Liver (tissue), 9 donors: ENCODE results near the gene ULK4. TPM values are rescaled to one million over a fixed set of nuclear protein-coding genes. Genes with fewer than 3 reads are reported as not detected.

Source experiments
- DNase-seq: peaks from one replicate; pipeline ENCODE4 v3.0.0-alpha.2; 2017; ENCODE audit warnings: low spot score
- H3K27ac ChIP-seq, 2 donors: one replicate each; pipeline ENCODE4 v1.7.0; 2013; ENCODE audit warnings: inconsistent platforms in 2 of 2, low read length in 2 of 2, control low read depth in 1 of 2, low read depth in 1 of 2, mild to moderate bottlenecking in 1 of 2
- H3K27me3 ChIP-seq, 4 donors: one replicate each; pipeline versions ENCODE4 v1.6.1 to v1.7.0; 2013; ENCODE audit warnings: low read length in 3 of 4, inconsistent platforms in 1 of 4, mild to moderate bottlenecking in 1 of 4, moderate library complexity in 1 of 4; ENCODE audit not compliant: control insufficient read depth in 4 of 4, insufficient read depth in 4 of 4
- H3K36me3 ChIP-seq, 4 donors: one replicate each; pipeline versions ENCODE4 v1.6.1 to v1.7.0; 2013; ENCODE audit warnings: low read length in 3 of 4, mild to moderate bottlenecking in 3 of 4, low read depth in 1 of 4, moderate library complexity in 1 of 4; ENCODE audit not compliant: control insufficient read depth in 4 of 4, insufficient read depth in 3 of 4
- H3K4me1 ChIP-seq, 4 donors: one replicate each; pipeline versions ENCODE4 v1.6.1 to v1.7.0; 2013; ENCODE audit warnings: low read length in 3 of 4, mild to moderate bottlenecking in 3 of 4, moderate library complexity in 1 of 4; ENCODE audit not compliant: control insufficient read depth in 4 of 4, insufficient read depth in 4 of 4
- H3K4me3 ChIP-seq, 3 donors: one replicate each; pipeline versions ENCODE4 v1.6.1 to v1.7.0; 2013; ENCODE audit warnings: low read length in 3 of 3, control low read depth in 1 of 3, low read depth in 1 of 3, mild to moderate bottlenecking in 1 of 3
- H3K9ac ChIP-seq, 2 donors: one replicate each; pipeline ENCODE4 v1.7.0; 2013; ENCODE audit warnings: low read length in 2 of 2, mild to moderate bottlenecking in 2 of 2, moderate library complexity in 2 of 2, control low read depth in 1 of 2, low read depth in 1 of 2
- H3K9me3 ChIP-seq, 4 donors: one replicate each; pipeline versions ENCODE4 v1.6.1 to v1.7.0; 2013; ENCODE audit warnings: low read length in 3 of 4; ENCODE audit not compliant: control insufficient read depth in 4 of 4
- ATF3 ChIP-seq: IDR thresholded peaks from 2 replicates; pipeline ENCODE4 v1.6.1; 2016; ENCODE audit warnings: antibody characterized with exemption
- CTCF ChIP-seq: fragments of 150-350 bp; IDR thresholded peaks from 2 replicates; pipeline ENCODE4 v1.5.1; 2017; ENCODE audit warnings: improper control_type of control experiment, low read depth, low read length; ENCODE audit not compliant: missing input control
- EGR1 ChIP-seq, 2 donors: IDR thresholded peaks; 2 replicates each; pipeline ENCODE4 v1.6.1; 2016 to 2018; ENCODE audit warnings: antibody characterized with exemption in 2 of 2, low read depth in 2 of 2
- FOXA1 ChIP-seq: IDR thresholded peaks from 2 replicates; pipeline ENCODE4 v1.6.1; 2016; ENCODE audit warnings: antibody characterized with exemption
- FOXA2 ChIP-seq: IDR thresholded peaks from 2 replicates; pipeline ENCODE4 v1.6.1; 2016; ENCODE audit warnings: antibody characterized with exemption
- GABPA ChIP-seq, 2 donors: IDR thresholded peaks in 1 of 2; conservative IDR thresholded peaks in 1 of 2; 2 replicates each; pipeline ENCODE4 v1.6.1; 2016; ENCODE audit warnings: antibody characterized with exemption in 2 of 2, mild to moderate bottlenecking in 1 of 2, moderate library complexity in 1 of 2
- HNF4A ChIP-seq, 2 donors: conservative IDR thresholded peaks; 2 replicates each; pipeline ENCODE4 v1.6.1; 2016; ENCODE audit warnings: antibody characterized with exemption in 2 of 2, mild to moderate bottlenecking in 2 of 2
- HNF4G ChIP-seq: IDR thresholded peaks from 2 replicates; pipeline ENCODE4 v1.6.1; 2016; ENCODE audit warnings: antibody characterized with exemption
- JUND ChIP-seq, 2 donors: IDR thresholded peaks; 2 replicates each; pipeline ENCODE4 v1.6.1; 2016; ENCODE audit warnings: antibody characterized with exemption in 2 of 2
- MAX ChIP-seq: IDR thresholded peaks from 2 replicates; pipeline ENCODE4 v1.6.1; 2016; ENCODE audit warnings: antibody characterized with exemption
- NR2F2 ChIP-seq: IDR thresholded peaks from 2 replicates; pipeline ENCODE4 v1.6.1; 2016; ENCODE audit warnings: antibody characterized with exemption
- RAD21 ChIP-seq, 2 donors: IDR thresholded peaks; 2 replicates each; pipeline ENCODE4 v1.6.1; 2016; ENCODE audit warnings: antibody characterized with exemption in 2 of 2, mild to moderate bottlenecking in 2 of 2
- REST ChIP-seq: IDR thresholded peaks from 2 replicates; pipeline ENCODE4 v1.6.1; 2016; ENCODE audit warnings: antibody characterized with exemption, mild to moderate bottlenecking
- RXRA ChIP-seq, 2 donors: IDR thresholded peaks; 2 replicates each; pipeline ENCODE4 v1.6.1; 2017 to 2018; ENCODE audit warnings: antibody characterized with exemption in 2 of 2, mild to moderate bottlenecking in 1 of 2
- SP1 ChIP-seq: IDR thresholded peaks from 2 replicates; pipeline ENCODE4 v1.6.1; 2018; ENCODE audit warnings: antibody characterized with exemption, mild to moderate bottlenecking
- TAF1 ChIP-seq: conservative IDR thresholded peaks from 2 replicates; pipeline ENCODE4 v1.6.1; 2016; ENCODE audit warnings: antibody characterized with exemption, mild to moderate bottlenecking
- YY1 ChIP-seq: IDR thresholded peaks from 2 replicates; pipeline ENCODE4 v1.6.1; 2016; ENCODE audit warnings: antibody characterized with exemption, mild to moderate bottlenecking
- WGBS: extraction: QIAGEN DNeasy Blood & Tissue Kit; methylation state at CpG from one replicate; pipeline ENCODE4 v1.1.7; 2013; 5-methylcytosine and 5-hydroxymethylcytosine counted together
- polyA plus RNA-seq, 2 donors: library from polyadenylated mRNA; stranded (reverse) in 1 of 2; unstranded in 1 of 2; fragments of 200-250 nt in 1 of 2; fragments of >200 nt in 1 of 2; fragmentation: Nextera tagmentation in 1 of 2; extraction: Ambion mirVana in 1 of 2; gene quantifications; one replicate each; pipeline versions ENCODE4 v1.2.1 to v1.2.3, GENCODE V29; 2013 to 2015
- total RNA-seq, 2 donors: library from RNA; depleted of rRNA; stranded (reverse); fragments of >200 nt; gene quantifications; one replicate each; pipeline ENCODE4 v1.2.3, GENCODE V29; 2014
- TF ChIP-seq, protein P1 (sequence below): IDR thresholded peaks from 2 replicates; pipeline ENCODE4 v1.6.1; 2016; ENCODE audit warnings: antibody characterized with exemption
- donor health status: healthy.
- donor health status: healthy.
- donor health status: healthy.
- donor health status: healthy.
- donor health status: healthy.

The ULK4 gene
- total and polyA plus RNA-seq, 4 donors: 1.1 to 11.5 (median 3.2) TPM

DNA sequence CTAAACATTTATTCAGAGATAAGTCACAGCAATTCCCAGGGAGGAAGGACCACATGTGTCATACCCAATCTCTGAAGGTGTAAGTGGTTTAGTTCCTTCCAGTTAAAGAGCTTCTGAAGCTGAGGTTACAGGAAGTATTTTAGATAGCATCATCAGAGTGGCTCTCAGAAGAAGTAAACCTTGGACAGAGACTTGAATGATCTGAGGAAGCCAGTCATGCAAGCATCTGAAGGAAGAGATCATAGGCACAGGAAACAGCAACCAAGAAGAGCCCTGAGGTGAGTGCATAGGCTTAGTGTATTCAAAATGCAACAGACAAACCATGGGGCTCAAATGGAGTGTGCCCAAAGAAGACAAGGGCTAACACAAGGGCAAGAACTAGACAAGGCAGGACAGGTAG is 210.3 kb downstream of the ULK4 start:
- Histone ChIP-seq H3K27ac (no peak overlapping the region), H3K4me1 (no peaks in the 10 kb centered on the region), H3K9ac (no peak overlapping the region), H3K36me3 (no peaks in the 10 kb centered on the region), H3K4me3 (no peak overlapping the region), H3K9me3 (no peaks in the 10 kb centered on the region), H3K27me3 (no peaks in the 10 kb centered on the region)
- TF ChIP-seq ATF3 (no peak), CTCF (no peak), HNF4G (no peak), EGR1 (IDR thresholded peaks at IDR 0.05; ENCODE audit: low read depth in 2 of 2) (no peak), REST (no peak), MAX (no peak), FOXA1 (no peak), FOXA2 (no peak), RAD21 (IDR thresholded peaks at IDR 0.05) (no peak), JUND (IDR thresholded peaks at IDR 0.05) (no peak), RXRA (IDR thresholded peaks at IDR 0.05) (no peak), YY1 (no peak), GABPA (IDR thresholded peaks at IDR 0.05 in 1 of 2, conservative IDR thresholded peaks at IDR 0.05 in 1 of 2) (no peak), SP1 (no peak), NR2F2 (no peak), TAF1 (no peak), HNF4A (conservative IDR thresholded peaks at IDR 0.05) (no peak)
- TF ChIP-seq, protein P1, sequence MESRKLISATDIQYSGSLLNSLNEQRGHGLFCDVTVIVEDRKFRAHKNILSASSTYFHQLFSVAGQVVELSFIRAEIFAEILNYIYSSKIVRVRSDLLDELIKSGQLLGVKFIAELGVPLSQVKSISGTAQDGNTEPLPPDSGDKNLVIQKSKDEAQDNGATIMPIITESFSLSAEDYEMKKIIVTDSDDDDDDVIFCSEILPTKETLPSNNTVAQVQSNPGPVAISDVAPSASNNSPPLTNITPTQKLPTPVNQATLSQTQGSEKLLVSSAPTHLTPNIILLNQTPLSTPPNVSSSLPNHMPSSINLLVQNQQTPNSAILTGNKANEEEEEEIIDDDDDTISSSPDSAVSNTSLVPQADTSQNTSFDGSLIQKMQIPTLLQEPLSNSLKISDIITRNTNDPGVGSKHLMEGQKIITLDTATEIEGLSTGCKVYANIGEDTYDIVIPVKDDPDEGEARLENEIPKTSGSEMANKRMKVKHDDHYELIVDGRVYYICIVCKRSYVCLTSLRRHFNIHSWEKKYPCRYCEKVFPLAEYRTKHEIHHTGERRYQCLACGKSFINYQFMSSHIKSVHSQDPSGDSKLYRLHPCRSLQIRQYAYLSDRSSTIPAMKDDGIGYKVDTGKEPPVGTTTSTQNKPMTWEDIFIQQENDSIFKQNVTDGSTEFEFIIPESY: no peak
- no peak for DNase-seq

DNA sequence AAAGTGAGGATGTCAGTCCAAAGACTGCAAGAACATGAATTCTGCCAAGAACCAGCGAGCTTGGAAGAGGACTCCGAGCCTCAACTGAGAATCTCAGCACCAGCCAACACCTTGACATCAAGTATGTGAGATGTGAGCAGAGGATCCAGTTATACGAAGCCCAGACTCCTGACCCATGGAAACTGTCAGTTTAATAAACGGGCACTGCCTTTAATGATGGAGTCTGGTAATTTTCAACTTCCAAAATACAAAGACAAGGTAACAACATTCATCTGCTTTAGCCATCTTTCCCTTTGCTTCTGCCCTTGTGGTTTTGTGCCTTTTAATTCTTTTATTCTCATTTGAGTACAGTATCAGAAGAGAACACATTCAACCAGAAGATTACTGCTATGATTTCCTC is 211.9 kb downstream of the ULK4 start:
- Histone ChIP-seq H3K9me3 (no peaks in the 10 kb centered on the region), H3K4me3 (no peak overlapping the region), H3K36me3 (no peaks in the 10 kb centered on the region), H3K9ac (no peak overlapping the region), H3K27ac (no peak overlapping the region), H3K4me1 (no peaks in the 10 kb centered on the region), H3K27me3 (no peaks in the 10 kb centered on the region)
- DNase-seq: no peak
- TF ChIP-seq MAX: no peak
- TF ChIP-seq RXRA (IDR thresholded peaks at IDR 0.05): no peak
- no peak for TF ChIP-seq EGR1 (IDR thresholded peaks at IDR 0.05; ENCODE audit: low read depth in 2 of 2)
- TF ChIP-seq JUND (IDR thresholded peaks at IDR 0.05): no peak
- TF ChIP-seq ATF3: no peak
- TF ChIP-seq HNF4G: no peak
- TF ChIP-seq NR2F2: no peak
- TF ChIP-seq FOXA1: no peak
- TF ChIP-seq, protein P1: no peak
- TF ChIP-seq RAD21 (IDR thresholded peaks at IDR 0.05): no peak
- TF ChIP-seq GABPA (IDR thresholded peaks at IDR 0.05 in 1 of 2, conservative IDR thresholded peaks at IDR 0.05 in 1 of 2): no peak
- no peak for TF ChIP-seq TAF1
- no peak for TF ChIP-seq SP1
- no peak for TF ChIP-seq HNF4A (conservative IDR thresholded peaks at IDR 0.05)
- no peak for TF ChIP-seq CTCF
- WGBS: 94% methylated on average over 4 of the region's 4 CpGs
